Astrocyte (in vitro differentiated cells and primary cell): Measurements from ENCODE around the gene COP1. TPM values are rescaled to one million over a fixed set of nuclear protein-coding genes. Genes with fewer than 3 reads are reported as not detected.

ENCODE experiments used
- DNase-seq: peaks from one replicate; pipeline ENCODE4 v3.0.0-alpha.2; 2010; ENCODE audit warnings: low read depth
- FAIRE-seq: peaks from 2 replicates; lab custom pipeline; 2011; peaks lifted over from hg19 to GRCh38; lab: Jason Lieb, UNC
- H2AFZ ChIP-seq: 2 replicates; pipeline ENCODE4 v1.6.0; 2012; ENCODE audit warnings: low read depth, low read length, inconsistent platforms
- H3K27ac ChIP-seq: 2 replicates; pipeline ENCODE4 v1.5.1; 2011; ENCODE audit warnings: low read depth, low read length, inconsistent platforms
- H3K27me3 ChIP-seq: 2 replicates; pipeline ENCODE4 v1.6.0; 2011; ENCODE audit warnings: low read length, inconsistent platforms; ENCODE audit not compliant: insufficient read depth
- H3K36me3 ChIP-seq: 2 replicates; pipeline ENCODE4 v1.5.1; 2011; ENCODE audit warnings: low read length, inconsistent platforms; ENCODE audit not compliant: insufficient read depth
- H3K4me1 ChIP-seq: 2 replicates; pipeline ENCODE4 v1.5.1; 2011; ENCODE audit warnings: low read length, inconsistent platforms; ENCODE audit not compliant: insufficient read depth
- H3K4me2 ChIP-seq: 2 replicates; pipeline ENCODE4 v1.6.0; 2012; ENCODE audit warnings: low read length, inconsistent platforms
- H3K4me3 ChIP-seq: 2 replicates; pipeline ENCODE4 v1.5.1; 2011; ENCODE audit warnings: low read depth, mild to moderate bottlenecking, low read length, inconsistent platforms; ENCODE audit not compliant: insufficient read depth
- H3K79me2 ChIP-seq: 2 replicates; pipeline ENCODE4 v1.6.0; 2012; ENCODE audit warnings: mild to moderate bottlenecking, low read length, inconsistent platforms; ENCODE audit not compliant: insufficient read depth
- H3K9ac ChIP-seq: 2 replicates; pipeline ENCODE4 v1.6.0; 2012; ENCODE audit warnings: mild to moderate bottlenecking, low read length, inconsistent platforms
- H3K9me3 ChIP-seq: 2 replicates; pipeline ENCODE4 v1.5.1; 2012; ENCODE audit warnings: low read depth, mild to moderate bottlenecking, low read length, inconsistent platforms; ENCODE audit not compliant: insufficient read depth
- H4K20me1 ChIP-seq: 2 replicates; pipeline ENCODE4 v1.6.0; 2012; ENCODE audit warnings: low read length, inconsistent platforms; ENCODE audit not compliant: insufficient read depth
- H3K27ac Mint-ChIP-seq: one replicate; pipeline ENCODE4 v1.8.0; 2021; ENCODE audit warnings: mild to moderate bottlenecking, mixed read lengths; ENCODE audit not compliant: unreplicated experiment
- H3K27me3 Mint-ChIP-seq: one replicate; pipeline ENCODE4 v1.8.0; 2021; ENCODE audit warnings: low read depth, mixed read lengths; ENCODE audit not compliant: unreplicated experiment
- H3K36me3 Mint-ChIP-seq: one replicate; pipeline ENCODE4 v1.8.0; 2021; ENCODE audit warnings: low read depth, mixed read lengths; ENCODE audit not compliant: unreplicated experiment
- H3K4me1 Mint-ChIP-seq: one replicate; pipeline ENCODE4 v1.8.0; 2021; ENCODE audit warnings: low read depth, mixed read lengths; ENCODE audit not compliant: unreplicated experiment
- H3K4me3 Mint-ChIP-seq: one replicate; pipeline ENCODE4 v1.8.0; 2021; ENCODE audit warnings: mild to moderate bottlenecking, moderate library complexity, mixed read lengths; ENCODE audit not compliant: unreplicated experiment
- H3K9me3 Mint-ChIP-seq: one replicate; pipeline ENCODE4 v1.8.0; 2021; ENCODE audit warnings: mild to moderate bottlenecking, mixed read lengths; ENCODE audit not compliant: unreplicated experiment
- EZH2 ChIP-seq: IDR thresholded peaks from 2 replicates; pipeline ENCODE4 v1.6.1; 2012; ENCODE audit warnings: mild to moderate bottlenecking, low read length, inconsistent platforms; ENCODE audit not compliant: insufficient read depth
- total RNA-seq: library from RNA; stranded (reverse); gene quantifications from 2 replicates; pipeline ENCODE4 v1.2.1, GENCODE V29; 2021
- TF ChIP-seq, protein P1 (sequence below): IDR thresholded peaks from 2 replicates; pipeline ENCODE4 v1.5.1; 2011; ENCODE audit warnings: low read depth, mild to moderate bottlenecking, inconsistent platforms, low read length, moderate library complexity; ENCODE audit not compliant: insufficient read depth

Gene COP1
- total RNA-seq, 1 donor from 2014 or later: 45.9 TPM

DNA sequence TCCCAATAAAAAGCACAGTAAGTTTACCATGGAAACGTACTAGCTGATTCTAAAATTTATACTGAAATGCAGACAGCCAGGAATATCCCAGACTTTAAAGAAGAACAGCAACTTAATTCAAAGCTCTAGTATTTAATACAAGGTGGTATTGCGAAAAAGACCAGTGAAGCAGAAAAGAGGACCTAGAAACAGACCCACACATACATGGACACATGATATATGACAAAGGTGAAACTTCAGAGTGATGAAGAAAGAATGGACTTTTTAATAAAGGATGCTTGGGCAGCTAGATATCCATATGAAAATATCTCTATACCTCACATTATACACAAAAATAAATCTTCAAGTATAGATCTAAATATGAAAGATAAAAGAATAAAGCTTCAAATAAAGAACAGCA lies 62.6 kb downstream of the COP1 start:
- no peaks in the 10 kb centered on the region for H3K9me3 Mint-ChIP-seq
- no peaks in the 10 kb centered on the region for H3K27me3 Mint-ChIP-seq
- FAIRE-seq: no peak

DNA sequence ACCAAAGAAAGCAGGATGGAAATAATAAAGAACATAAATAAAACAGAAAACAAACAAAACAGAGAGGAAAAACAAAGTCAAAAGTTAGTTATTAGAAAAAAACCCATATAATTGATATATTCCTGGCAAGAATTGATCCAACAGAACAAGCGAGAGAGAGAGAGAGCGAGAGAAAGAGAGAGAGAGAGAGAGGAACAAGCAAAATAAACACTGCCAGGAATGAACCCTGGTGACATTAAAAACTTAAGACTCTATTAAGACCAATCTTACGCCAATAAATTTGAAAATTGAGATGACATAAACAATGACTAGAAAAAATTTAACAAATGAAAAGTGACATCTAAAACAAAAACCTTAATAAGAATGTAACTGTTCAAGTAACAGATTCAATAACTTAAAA lies 64.1 kb downstream of the COP1 start:
- TF ChIP-seq, protein P1, sequence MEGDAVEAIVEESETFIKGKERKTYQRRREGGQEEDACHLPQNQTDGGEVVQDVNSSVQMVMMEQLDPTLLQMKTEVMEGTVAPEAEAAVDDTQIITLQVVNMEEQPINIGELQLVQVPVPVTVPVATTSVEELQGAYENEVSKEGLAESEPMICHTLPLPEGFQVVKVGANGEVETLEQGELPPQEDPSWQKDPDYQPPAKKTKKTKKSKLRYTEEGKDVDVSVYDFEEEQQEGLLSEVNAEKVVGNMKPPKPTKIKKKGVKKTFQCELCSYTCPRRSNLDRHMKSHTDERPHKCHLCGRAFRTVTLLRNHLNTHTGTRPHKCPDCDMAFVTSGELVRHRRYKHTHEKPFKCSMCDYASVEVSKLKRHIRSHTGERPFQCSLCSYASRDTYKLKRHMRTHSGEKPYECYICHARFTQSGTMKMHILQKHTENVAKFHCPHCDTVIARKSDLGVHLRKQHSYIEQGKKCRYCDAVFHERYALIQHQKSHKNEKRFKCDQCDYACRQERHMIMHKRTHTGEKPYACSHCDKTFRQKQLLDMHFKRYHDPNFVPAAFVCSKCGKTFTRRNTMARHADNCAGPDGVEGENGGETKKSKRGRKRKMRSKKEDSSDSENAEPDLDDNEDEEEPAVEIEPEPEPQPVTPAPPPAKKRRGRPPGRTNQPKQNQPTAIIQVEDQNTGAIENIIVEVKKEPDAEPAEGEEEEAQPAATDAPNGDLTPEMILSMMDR: no peak
- TF ChIP-seq EZH2: no peak
- Mint-ChIP-seq H3K27me3 (no peaks in the 10 kb centered on the region), H3K36me3 (no peaks in the 10 kb centered on the region), H3K9me3 (no peaks in the 10 kb centered on the region), H3K4me1 (peaks cover 8% of the 10 kb centered on the region), H3K4me3 (no peak overlapping the region), H3K27ac (no peak overlapping the region)
- Histone ChIP-seq H3K4me2 (no peak overlapping the region), H4K20me1 (peaks cover 30% of the 10 kb centered on the region), H3K9me3 (no peaks in the 10 kb centered on the region), H2AFZ (no peak overlapping the region), H3K36me3 (no peaks in the 10 kb centered on the region), H3K27me3 (no peaks in the 10 kb centered on the region), H3K4me3 (no peak overlapping the region), H3K79me2 (peaks cover 77% of the 10 kb centered on the region), H3K27ac (no peak overlapping the region), H3K4me1 (no peaks in the 10 kb centered on the region), H3K9ac (no peak overlapping the region)
- DNase-seq: no peak
- FAIRE-seq: no peak

More for the DNA sequence above, 62.6 kb downstream of the COP1 start:
- Histone ChIP-seq H3K27me3 (no peaks in the 10 kb centered on the region), H3K79me2 (peaks cover 61% of the 10 kb centered on the region), H3K36me3 (no peaks in the 10 kb centered on the region), H3K4me1 (no peaks in the 10 kb centered on the region), H3K4me2 (no peak overlapping the region), H3K4me3 (no peak overlapping the region), H2AFZ (no peak overlapping the region), H3K27ac (no peak overlapping the region), H4K20me1 (peaks cover 16% of the 10 kb centered on the region), H3K9me3 (no peaks in the 10 kb centered on the region), H3K9ac (no peak overlapping the region)
- no peaks in the 10 kb centered on the region for H3K36me3 Mint-ChIP-seq
- no peak overlapping the region for H3K27ac Mint-ChIP-seq
- no peak for DNase-seq
- TF ChIP-seq EZH2: no peak
- TF ChIP-seq, protein P1: no peak
- no peak overlapping the region for H3K4me3 Mint-ChIP-seq
- H3K4me1 Mint-ChIP-seq: peaks cover 5% of the 10 kb centered on the region

DNA sequence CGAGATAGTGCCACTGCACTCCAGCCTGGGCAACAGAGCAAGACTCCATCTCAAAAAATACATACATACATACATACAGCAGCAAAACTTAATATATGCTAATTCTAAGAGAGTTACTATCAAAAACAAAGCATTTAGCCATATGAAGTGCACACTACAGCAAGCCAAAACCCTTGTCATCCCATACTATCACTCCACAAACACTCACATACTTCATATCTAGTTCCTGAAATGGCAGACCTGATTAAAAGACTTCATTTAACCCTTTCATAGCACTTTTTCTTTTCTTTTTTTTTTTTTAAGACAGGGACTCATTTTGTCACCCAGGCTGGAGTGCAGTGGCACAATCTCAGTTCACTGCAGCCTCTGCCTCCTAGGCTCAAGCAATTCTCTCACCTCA lies 65.6 kb downstream of the COP1 start:
- H3K9me3 Mint-ChIP-seq: no peaks in the 10 kb centered on the region
- H3K27ac Mint-ChIP-seq: no peak overlapping the region
- no peaks in the 10 kb centered on the region for H3K36me3 Mint-ChIP-seq
- H3K9me3 ChIP-seq: no peaks in the 10 kb centered on the region
- H3K4me1 Mint-ChIP-seq: peaks cover 8% of the 10 kb centered on the region
- no peak overlapping the region for H3K4me2 ChIP-seq
- H3K4me3 Mint-ChIP-seq: no peak overlapping the region
- H3K4me1 ChIP-seq: no peaks in the 10 kb centered on the region
- H3K79me2 ChIP-seq: peaks cover 89% of the 10 kb centered on the region
- DNase-seq (no peak), FAIRE-seq (no peak)
- no peaks in the 10 kb centered on the region for H3K27me3 ChIP-seq
- H3K27ac ChIP-seq: no peak overlapping the region
- no peak for TF ChIP-seq EZH2
- TF ChIP-seq, protein P1: no peak
- no peak overlapping the region for H3K9ac ChIP-seq
- H4K20me1 ChIP-seq: peaks cover 34% of the 10 kb centered on the region
- no peaks in the 10 kb centered on the region for H3K27me3 Mint-ChIP-seq
- no peak overlapping the region for H3K4me3 ChIP-seq
- H2AFZ ChIP-seq: no peak overlapping the region
- no peaks in the 10 kb centered on the region for H3K36me3 ChIP-seq
